ENCODE results near the gene VAPB.
A peak's percentile ranks its signal among the peaks of the same experiment; 100 is the strongest.
"Not testable (repeated sequence)": the region's sequence is repeated elsewhere in the genome, so short reads cannot be mapped to it uniquely, and the experiment has no call there.

VAPB gene

GRCh38 chr20:58424218-58424969, 35.4 kb downstream of the VAPB start:
- H3K9ac ChIP-seq (ENCODE audit: low read depth, low read length): no peak overlapping the region
- H3K27me3 ChIP-seq (ENCODE audit: insufficient read depth, low read length): no peaks in the 10 kb centered on the region
- 64% methylated on average over 5 of the region's 6 CpGs for WGBS
- peaks cover 32% of the 10 kb centered on the region for H3K4me1 ChIP-seq (ENCODE audit: insufficient read depth, low read length)
- 0 out of 2 replicates have a peak overlapping the region, but pooled peaks have one; percentile 6 for H3K27ac ChIP-seq (ENCODE audit: low read depth, low read length)
- H3K36me3 ChIP-seq (ENCODE audit: insufficient read depth, low read length): peaks cover 25% of the 10 kb centered on the region
- H3K4me3 ChIP-seq (ENCODE audit: low read length): no peak overlapping the region
- no peaks in the 10 kb centered on the region; the same call in 1 of the 2 replicates for H3K9me3 ChIP-seq (ENCODE audit: insufficient read depth, low read depth, low read length)

- not testable (repeated sequence) for H3K27me3 ChIP-seq (ENCODE audit: insufficient read depth, low read length); H3K9me3 ChIP-seq (ENCODE audit: insufficient read depth, low read depth, low read length); H3K9ac ChIP-seq (ENCODE audit: low read depth, low read length); H3K4me3 ChIP-seq (ENCODE audit: low read length); H3K27ac ChIP-seq (ENCODE audit: low read depth, low read length)
- WGBS: 97% methylated on average over 3 of the region's 3 CpGs
- H3K4me1 ChIP-seq (ENCODE audit: insufficient read depth, low read length): peaks cover 23% of the 10 kb centered on the region
- peaks cover 16% of the 10 kb centered on the region; the same call in 1 of the 2 replicates for H3K36me3 ChIP-seq (ENCODE audit: insufficient read depth, low read length)
Measured at GRCh38 chr20:58427571-58427970, 38.5 kb downstream of the VAPB start.

- no peaks in the 10 kb centered on the region; the same call in 1 of the 2 replicates for H3K9me3 ChIP-seq (ENCODE audit: insufficient read depth, low read depth, low read length)
- H3K27ac ChIP-seq (ENCODE audit: low read depth, low read length): no peak overlapping the region
- H3K9ac ChIP-seq (ENCODE audit: low read depth, low read length): no peak overlapping the region
- H3K4me1 ChIP-seq (ENCODE audit: insufficient read depth, low read length): peaks cover 20% of the 10 kb centered on the region
- H3K36me3 ChIP-seq (ENCODE audit: insufficient read depth, low read length): peaks cover 16% of the 10 kb centered on the region; the same call in 1 of the 2 replicates
- H3K27me3 ChIP-seq (ENCODE audit: insufficient read depth, low read length): no peaks in the 10 kb centered on the region
- WGBS: 97% methylated on average over 2 of the region's 2 CpGs
- no peak overlapping the region for H3K4me3 ChIP-seq (ENCODE audit: low read length)
Measured at GRCh38 chr20:58428364-58428763, 39.3 kb downstream of the VAPB start.

GRCh38 chr20:58429303-58429702, 40.3 kb downstream of the VAPB start:
- Histone ChIP-seq H3K27me3 (ENCODE audit: insufficient read depth, low read length) (no peaks in the 10 kb centered on the region), H3K4me1 (ENCODE audit: insufficient read depth, low read length) (peaks cover 19% of the 10 kb centered on the region), H3K9ac (ENCODE audit: low read depth, low read length) (no peak overlapping the region), H3K36me3 (ENCODE audit: insufficient read depth, low read length) (peaks cover 16% of the 10 kb centered on the region; the same call in 1 of the 2 replicates), H3K27ac (ENCODE audit: low read depth, low read length) (no peak overlapping the region), H3K4me3 (ENCODE audit: low read length) (no peak overlapping the region), H3K9me3 (ENCODE audit: insufficient read depth, low read depth, low read length) (no peaks in the 10 kb centered on the region; the same call in 1 of the 2 replicates)
- 94% methylated on average over 7 of the region's 7 CpGs for WGBS

- Histone ChIP-seq H3K36me3 (ENCODE audit: insufficient read depth, low read length) (0 out of 2 replicates have a peak, but pooled peaks cover 7% of the 10 kb centered on the region), H3K27me3 (ENCODE audit: insufficient read depth, low read length) (no peaks in the 10 kb centered on the region), H3K9me3 (ENCODE audit: insufficient read depth, low read depth, low read length) (no peaks in the 10 kb centered on the region; the same call in 1 of the 2 replicates), H3K4me3 (ENCODE audit: low read length) (no peak overlapping the region), H3K4me1 (ENCODE audit: insufficient read depth, low read length) (peaks cover 25% of the 10 kb centered on the region), H3K9ac (ENCODE audit: low read depth, low read length) (no peak overlapping the region), H3K27ac (ENCODE audit: low read depth, low read length) (no peak overlapping the region)
- 98% methylated on average over 2 of the region's 2 CpGs for WGBS
Measured at GRCh38 chr20:58431134-58431533, 42.1 kb downstream of the VAPB start.

- Histone ChIP-seq H3K27me3 (ENCODE audit: insufficient read depth, low read length) (no peaks in the 10 kb centered on the region), H3K9ac (ENCODE audit: low read depth, low read length) (no peak overlapping the region), H3K9me3 (ENCODE audit: insufficient read depth, low read depth, low read length) (no peaks in the 10 kb centered on the region; the same call in 1 of the 2 replicates), H3K4me1 (ENCODE audit: insufficient read depth, low read length) (peaks cover 25% of the 10 kb centered on the region), H3K27ac (ENCODE audit: low read depth, low read length) (no peak overlapping the region), H3K4me3 (ENCODE audit: low read length) (no peak overlapping the region), H3K36me3 (ENCODE audit: insufficient read depth, low read length) (no peaks in the 10 kb centered on the region)
- WGBS: 91% methylated on average over 3 of the region's 3 CpGs
Measured at GRCh38 chr20:58432186-58432954, 43.3 kb downstream of the VAPB start.

- Histone ChIP-seq H3K9ac (ENCODE audit: low read depth, low read length) (no peak overlapping the region), H3K9me3 (ENCODE audit: insufficient read depth, low read depth, low read length) (no peaks in the 10 kb centered on the region), H3K36me3 (ENCODE audit: insufficient read depth, low read length) (no peaks in the 10 kb centered on the region), H3K27ac (ENCODE audit: low read depth, low read length) (no peak overlapping the region), H3K4me1 (ENCODE audit: insufficient read depth, low read length) (peaks cover 25% of the 10 kb centered on the region), H3K27me3 (ENCODE audit: insufficient read depth, low read length) (no peaks in the 10 kb centered on the region), H3K4me3 (ENCODE audit: low read length) (no peak overlapping the region)
- WGBS: 93% methylated on average over 2 of the region's 2 CpGs
Measured at GRCh38 chr20:58433029-58433647, 44.1 kb downstream of the VAPB start.

GRCh38 chr20:58433759-58434158, 44.7 kb downstream of the VAPB start:
- H3K9me3 ChIP-seq (ENCODE audit: insufficient read depth, low read depth, low read length): no peaks in the 10 kb centered on the region
- peaks cover 30% of the 10 kb centered on the region for H3K4me1 ChIP-seq (ENCODE audit: insufficient read depth, low read length)
- H3K36me3 ChIP-seq (ENCODE audit: insufficient read depth, low read length): no peaks in the 10 kb centered on the region
- H3K27me3 ChIP-seq (ENCODE audit: insufficient read depth, low read length): no peaks in the 10 kb centered on the region
- H3K27ac ChIP-seq (ENCODE audit: low read depth, low read length): no peak overlapping the region
- WGBS: 63% methylated on average over 1 of the region's 1 CpG
- H3K9ac ChIP-seq (ENCODE audit: low read depth, low read length): no peak overlapping the region
- no peak overlapping the region for H3K4me3 ChIP-seq (ENCODE audit: low read length)

DNA sequence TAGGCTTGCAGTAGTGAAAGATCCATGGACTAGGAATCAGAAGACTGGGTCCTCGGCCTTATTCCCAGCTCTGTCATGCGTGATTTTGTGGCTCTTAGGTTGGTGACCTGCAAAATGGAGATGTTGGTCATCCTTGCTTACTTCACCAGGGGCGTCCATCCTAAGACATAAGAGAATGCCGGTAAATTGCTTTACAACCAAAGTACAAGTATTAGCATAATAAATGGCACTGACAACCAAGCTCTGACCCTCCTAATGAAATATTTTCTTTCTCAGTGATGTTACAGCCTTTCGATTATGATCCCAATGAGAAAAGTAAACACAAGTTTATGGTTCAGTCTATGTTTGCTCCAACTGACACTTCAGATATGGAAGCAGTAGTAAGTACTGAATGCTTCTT, 45.3 kb downstream of the VAPB start:
- Histone ChIP-seq H3K9me3 (ENCODE audit: insufficient read depth, low read depth, low read length) (no peaks in the 10 kb centered on the region), H3K27me3 (ENCODE audit: insufficient read depth, low read length) (no peaks in the 10 kb centered on the region), H3K27ac (ENCODE audit: low read depth, low read length) (no peak overlapping the region), H3K4me1 (ENCODE audit: insufficient read depth, low read length) (peaks cover 36% of the 10 kb centered on the region), H3K9ac (ENCODE audit: low read depth, low read length) (no peak overlapping the region), H3K36me3 (ENCODE audit: insufficient read depth, low read length) (no peaks in the 10 kb centered on the region), H3K4me3 (ENCODE audit: low read length) (no peak overlapping the region)
- 91% methylated on average over 5 of the region's 5 CpGs for WGBS

DNA sequence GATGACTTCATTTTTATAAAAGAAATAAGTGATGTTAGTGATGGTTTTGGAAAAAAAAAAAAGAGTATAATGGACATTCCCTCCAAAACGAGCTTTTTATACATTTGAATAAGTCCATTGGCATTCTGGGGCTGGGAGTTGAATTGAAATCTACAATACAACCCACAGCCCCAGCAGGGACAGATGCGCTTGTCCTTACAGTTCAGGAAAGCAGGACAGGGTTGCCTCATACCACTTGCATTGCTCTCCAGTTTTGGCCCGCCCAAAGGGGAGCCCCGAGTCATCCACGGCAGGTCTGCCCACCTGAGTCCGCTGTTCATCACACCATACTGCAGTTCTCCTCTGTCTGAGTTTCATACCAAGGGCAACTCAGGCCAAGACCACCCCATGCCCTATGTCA, 46.2 kb downstream of the VAPB start:
- Histone ChIP-seq H3K36me3 (ENCODE audit: insufficient read depth, low read length) (no peaks in the 10 kb centered on the region), H3K4me1 (ENCODE audit: insufficient read depth, low read length) (peaks cover 43% of the 10 kb centered on the region), H3K27me3 (ENCODE audit: insufficient read depth, low read length) (no peaks in the 10 kb centered on the region), H3K9ac (ENCODE audit: low read depth, low read length) (no peak overlapping the region), H3K27ac (ENCODE audit: low read depth, low read length) (peak overlapping the region; percentile 17; the same call in 1 of the 2 replicates), H3K9me3 (ENCODE audit: insufficient read depth, low read depth, low read length) (no peaks in the 10 kb centered on the region), H3K4me3 (ENCODE audit: low read length) (no peak overlapping the region)
- 86% methylated on average over 6 of the region's 6 CpGs for WGBS
